Hematopoietic multipotent progenitor cell treated with erythropoietin and hydrocortisone succinate and interleukin-3 and kit ligand, for 15 days (in vitro differentiated cells): ENCODE results near the gene EP400.
"Not testable (repeated sequence)": the region's sequence is repeated elsewhere in the genome, so short reads cannot be mapped to it uniquely, and the experiment has no call there.

ENCODE experiments used
- DNase-seq: peaks from one replicate; pipeline ENCODE4 v3.0.0-alpha.2; 2015; ENCODE audit warnings: low spot score

The EP400 gene

DNA sequence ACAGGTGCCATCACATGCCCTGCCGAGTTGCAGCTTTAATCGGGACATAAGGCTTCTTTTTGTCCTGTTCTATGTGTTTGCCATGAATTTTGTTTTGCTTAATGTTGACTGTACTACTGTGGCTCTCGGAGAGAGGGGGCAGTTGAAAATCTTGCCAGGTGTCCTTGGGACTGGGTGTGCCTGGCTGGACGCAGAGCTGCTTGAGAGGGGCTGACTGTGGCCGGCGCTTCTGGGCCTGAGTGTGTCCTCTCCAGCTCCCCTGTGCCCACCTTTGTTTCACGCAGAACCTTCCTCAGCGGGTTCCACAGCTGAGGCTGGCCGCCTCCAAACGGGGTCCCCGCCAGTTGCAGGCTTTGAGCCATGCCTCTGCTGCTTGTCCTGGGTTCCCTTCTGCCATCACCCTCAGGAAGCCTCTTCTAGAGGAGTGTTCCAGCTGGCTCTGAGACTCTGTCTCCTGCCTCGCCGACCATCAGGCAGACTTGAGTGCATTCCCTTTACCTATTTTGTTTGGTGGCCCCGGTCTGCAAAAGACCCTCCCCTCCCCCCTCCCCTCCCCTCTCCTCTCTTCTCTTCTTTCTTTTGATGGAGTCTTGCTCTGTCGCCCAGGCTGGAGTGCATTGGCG lies 144.6 kb downstream of the EP400 start:
- DNase-seq: no peak

GRCh38 chr12:132095520-132096409 lies 146.0 kb downstream of the EP400 start:
- no peak for DNase-seq

GRCh38 chr12:132099739-132100138 lies 150.0 kb downstream of the EP400 start:
- no peak for DNase-seq

DNA sequence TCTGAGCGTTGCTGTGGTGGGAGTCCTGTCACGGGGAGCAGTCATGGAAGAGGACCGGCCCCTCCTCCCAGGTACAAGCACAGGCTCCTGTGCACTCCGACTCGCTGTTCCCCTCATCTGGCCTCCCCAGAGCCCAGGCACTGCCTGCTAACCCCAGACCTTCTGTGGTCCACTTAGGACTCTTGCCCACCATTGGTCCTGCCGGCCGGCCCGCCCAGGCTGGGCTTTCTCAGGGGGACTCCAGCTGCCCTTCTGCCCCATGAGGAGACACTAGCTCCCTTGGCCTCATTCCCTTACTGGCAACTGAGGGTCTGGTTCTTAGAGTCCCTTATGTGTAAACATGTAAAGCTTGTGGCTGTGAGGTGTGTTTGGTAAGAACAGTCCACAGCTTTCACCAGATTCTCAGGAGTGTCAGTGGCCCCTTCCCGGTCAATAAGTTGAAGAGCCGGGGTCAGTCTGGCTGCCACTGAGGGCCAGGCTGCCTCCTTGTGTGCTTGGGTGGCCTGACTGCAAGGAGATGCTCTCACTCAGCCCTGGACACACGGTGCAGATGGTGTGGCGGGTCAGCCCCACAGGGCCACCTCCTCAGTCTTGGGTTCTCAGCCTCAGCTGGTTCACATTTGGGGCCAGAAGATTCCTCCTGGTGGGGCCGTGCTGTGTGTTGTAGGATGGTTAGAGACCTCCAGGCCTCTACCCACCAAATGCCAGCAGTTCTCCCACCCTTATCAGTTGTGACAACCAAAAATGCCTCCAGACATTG lies 150.7 kb downstream of the EP400 start:
- DNase-seq: no peak

DNA sequence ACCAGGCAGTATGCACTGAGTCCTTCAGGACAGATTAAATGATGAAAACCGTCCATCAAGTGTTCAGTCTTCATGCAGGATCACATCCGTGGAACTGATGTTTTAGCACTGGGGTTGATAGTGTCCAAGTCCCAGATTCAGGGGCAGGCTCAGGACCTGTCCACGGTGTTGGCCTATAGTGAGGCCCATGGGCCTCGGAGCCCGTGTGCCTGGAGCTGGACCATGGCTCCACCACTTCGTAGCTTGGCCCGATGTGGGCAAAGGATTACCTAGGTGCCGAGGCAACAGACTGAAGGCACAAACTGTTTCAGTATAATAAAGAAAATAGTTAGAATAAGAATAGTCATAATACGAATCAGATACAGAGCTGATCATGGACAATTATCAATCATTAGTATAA lies 152.6 kb downstream of the EP400 start:
- DNase-seq: no peak

GRCh38 chr12:132103072-132103471 lies 153.3 kb downstream of the EP400 start:
- DNase-seq: not testable (repeated sequence)

GRCh38 chr12:132103542-132104308 lies 154.0 kb downstream of the EP400 start:
- no peak for DNase-seq

DNA sequence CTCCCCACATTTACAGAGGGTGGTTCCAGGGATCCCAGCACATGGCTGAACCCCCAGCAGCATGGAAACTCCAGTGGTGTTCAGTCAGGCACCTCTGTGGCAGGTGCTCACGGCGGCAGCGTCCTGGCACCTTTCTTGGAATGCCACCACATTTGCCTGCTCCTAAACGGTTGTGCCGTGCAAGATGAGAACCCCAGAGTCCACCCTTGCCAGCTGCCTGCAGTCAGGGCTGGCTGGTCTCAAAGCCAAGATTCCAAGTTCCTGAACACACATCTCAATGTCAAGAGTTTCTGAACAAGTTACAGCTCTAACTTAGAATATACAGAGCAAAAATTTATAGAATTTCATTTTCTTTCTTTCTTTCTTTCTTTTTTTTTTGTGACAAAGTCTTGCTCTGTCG lies 155.7 kb downstream of the EP400 start:
- no peak for DNase-seq

GRCh38 chr12:132106921-132107320 lies 157.2 kb downstream of the EP400 start:
- no peak for DNase-seq

DNA sequence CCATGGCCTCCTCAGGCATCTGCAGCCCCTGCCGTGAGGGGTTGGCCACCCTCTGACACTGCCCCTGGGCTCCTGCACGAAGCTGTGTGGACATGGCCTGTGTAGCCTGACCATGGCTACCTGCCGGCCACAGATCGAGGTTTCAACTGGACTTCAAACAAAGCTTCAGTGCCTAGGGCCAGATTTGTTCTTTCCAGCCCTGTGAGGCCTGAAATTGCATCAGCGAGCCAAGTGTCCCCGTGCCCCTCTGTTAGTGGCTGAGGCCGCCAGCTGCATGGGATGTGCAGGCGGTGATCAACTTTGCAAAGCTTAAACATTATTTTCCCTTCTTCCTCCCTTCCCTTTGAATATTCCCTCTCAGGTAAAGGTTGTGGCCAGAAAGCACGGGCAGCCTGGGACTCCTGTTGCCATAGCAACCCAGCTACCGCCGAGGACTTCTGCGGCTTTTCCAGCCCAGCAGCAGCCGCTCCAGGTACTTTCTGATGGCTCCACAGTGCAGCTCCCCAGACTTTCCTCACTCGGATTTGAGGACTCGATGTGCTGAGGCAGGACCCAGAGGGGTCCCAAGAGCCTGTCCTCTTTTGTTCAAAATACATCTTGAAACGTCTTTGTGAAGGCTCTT lies 158.6 kb downstream of the EP400 start:
- DNase-seq: no peak

DNA sequence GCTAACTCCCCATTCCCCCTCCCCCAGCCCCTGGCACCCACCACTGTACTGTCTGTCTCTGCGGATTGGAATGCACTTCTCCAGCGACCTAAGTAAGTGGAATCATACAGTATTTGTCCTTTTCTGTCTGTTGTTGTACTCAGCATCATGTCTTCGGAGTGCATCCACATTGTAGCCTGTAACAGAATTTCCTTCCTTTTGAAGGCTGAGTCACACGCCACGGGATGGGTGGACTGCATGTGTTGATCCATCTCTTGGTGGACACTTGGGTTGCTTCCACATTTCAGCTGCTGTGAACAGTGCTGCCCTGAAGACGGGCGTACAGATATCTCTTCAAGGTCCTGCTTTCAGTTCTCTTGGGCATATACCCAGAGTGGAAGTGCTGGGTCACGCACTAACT lies 160.0 kb downstream of the EP400 start:
- DNase-seq: no peak

DNA sequence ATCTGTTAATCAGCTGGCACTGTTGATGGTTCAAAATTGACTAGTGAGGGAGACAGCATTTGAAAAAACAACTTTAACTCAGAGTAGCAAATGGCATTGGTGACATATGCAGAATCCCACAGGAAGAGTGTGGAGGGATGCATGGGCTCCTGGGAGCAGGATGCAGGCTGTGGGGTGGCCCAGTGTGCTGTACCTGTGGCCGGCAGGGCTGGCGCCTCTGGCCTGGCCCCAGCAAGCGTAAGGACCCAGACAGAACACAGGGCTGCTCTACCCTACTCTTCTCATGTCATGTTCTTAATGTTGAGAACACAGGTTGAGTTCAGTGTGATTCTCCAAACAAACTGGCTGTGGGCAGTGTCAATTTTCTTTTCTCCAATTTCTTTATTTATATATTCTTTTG lies 160.9 kb downstream of the EP400 start:
- DNase-seq: no peak

- DNase-seq: no peak
Measured at GRCh38 chr12:132111654-132112304, 162.0 kb downstream of the EP400 start.

- DNase-seq: no peak
Measured at GRCh38 chr12:132114667-132115066, 164.9 kb downstream of the EP400 start.

DNA sequence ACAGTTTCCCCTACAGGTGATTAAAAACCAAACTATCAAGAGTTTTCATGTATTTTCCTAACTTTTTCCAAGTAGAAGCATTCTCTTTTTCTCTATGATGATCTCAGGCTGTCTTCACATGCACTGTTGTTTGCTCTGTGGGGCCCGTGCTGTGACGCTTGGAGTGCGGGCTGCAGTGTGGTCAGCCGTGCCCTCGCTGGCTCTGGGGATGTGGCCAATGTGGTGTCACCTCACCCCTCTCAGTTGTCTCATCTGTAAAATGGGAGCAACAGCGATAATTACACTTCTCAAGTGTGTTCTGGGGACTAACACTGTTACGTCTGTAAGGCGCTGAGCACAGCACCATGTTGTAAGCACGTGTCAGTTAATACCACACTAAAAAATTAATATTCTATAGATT lies 165.8 kb downstream of the EP400 start:
- DNase-seq: no peak

- no peak for DNase-seq
Measured at GRCh38 chr12:132116709-132117557, 167.2 kb downstream of the EP400 start.

GRCh38 chr12:132117558-132117875 lies 167.8 kb downstream of the EP400 start:
- peak; percentile 4 for DNase-seq

DNA sequence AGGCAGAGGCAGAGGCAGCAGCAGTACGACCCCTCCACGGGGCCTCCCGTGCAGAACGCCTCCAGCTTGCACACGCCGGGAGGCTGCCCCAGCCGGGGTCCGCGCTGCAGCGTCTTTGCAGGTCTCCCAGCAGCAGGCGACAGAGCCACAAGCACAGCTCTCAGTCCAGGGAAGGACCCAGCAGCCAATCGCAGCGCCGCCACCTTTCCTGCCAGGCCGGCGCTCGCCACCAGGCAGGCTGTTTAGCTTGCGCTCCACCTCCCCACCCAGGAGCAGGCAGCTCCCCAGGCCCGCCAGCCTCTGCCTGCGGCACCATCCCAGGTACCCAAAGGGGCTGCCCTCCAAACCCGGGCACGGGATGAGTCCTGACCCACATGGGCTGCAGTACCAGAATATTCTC lies 169.1 kb downstream of the EP400 start:
- no peak for DNase-seq

DNA sequence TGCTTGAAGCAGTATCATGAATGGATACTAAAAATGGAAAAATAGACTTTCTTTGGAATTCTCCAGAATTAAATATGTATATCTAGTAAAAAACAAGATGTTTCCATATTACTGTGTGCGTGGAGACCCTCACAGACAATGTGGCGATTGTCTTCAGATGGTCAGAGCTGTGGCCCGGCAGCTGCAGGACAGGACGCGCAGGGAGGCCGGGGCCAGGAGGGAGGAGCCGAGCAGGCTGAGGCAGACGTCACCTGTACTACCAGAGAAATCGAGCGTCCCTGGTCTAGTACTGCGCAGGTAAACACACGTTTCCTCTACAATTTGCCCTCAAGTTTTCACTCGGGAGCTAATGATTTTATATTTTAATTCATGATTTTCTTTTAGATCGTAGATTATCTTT lies 171.5 kb downstream of the EP400 start:
- no peak for DNase-seq
